ENCODE measurements around the gene SF1.
A peak's percentile ranks its signal among the peaks of the same experiment; 100 is the strongest.

The SF1 gene

DNA sequence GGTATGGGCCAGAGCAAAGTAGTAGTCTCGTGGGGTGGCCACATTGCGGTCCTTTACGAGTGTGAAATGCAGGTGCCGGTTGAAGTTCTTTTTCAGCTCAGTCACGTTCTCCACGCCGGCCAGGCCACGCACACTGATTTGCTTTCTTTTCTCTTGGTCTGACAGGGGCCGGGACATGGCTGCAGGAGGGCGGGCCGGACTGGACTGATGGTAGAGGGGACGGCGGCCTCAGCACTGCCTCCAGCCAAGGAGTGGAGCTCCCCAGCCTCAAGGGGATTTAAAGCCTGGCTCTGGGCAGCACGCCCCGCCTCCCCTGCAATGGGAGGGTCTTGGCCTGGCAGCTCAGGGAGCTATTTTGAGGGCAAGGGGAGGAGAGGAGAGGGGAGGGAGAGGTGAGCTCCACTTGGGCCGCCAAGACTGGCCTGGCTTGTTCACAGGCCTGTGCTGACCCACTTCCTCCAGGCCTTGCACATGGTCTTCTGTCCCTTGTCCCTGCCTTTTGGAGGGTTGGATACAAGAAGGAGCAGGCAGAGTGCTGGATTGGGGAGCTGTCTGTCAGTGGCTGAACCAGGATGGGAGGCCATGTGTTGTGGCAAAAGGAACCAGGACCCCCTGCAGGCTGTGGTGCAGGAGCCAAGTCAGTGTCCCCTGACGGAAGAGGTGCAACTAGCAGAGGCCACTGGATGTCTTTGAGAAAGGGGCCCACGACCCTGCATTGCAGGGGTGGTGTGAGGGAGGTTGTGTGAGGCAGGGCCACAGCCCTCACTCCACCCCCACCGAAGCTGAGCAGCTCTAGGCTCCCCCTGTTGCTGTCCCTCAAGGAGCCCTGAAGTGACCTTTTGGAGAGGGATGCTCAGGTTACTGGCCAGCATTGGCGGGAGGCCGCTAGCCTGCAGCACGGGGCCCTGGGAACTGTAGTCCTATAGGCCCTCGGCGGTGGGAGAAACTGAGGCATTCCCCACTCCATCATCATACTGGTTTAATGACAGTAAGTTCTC is 18.3 kb downstream of the SF1 start, which contains the start of gene PYGM:
TSS of gene PYGM (minus strand) at position 253 of the 998 bp plus-strand sequence. CDS start at position 177, 76 bp downstream.
- DNase-seq, result peak; percentile 7

DNA sequence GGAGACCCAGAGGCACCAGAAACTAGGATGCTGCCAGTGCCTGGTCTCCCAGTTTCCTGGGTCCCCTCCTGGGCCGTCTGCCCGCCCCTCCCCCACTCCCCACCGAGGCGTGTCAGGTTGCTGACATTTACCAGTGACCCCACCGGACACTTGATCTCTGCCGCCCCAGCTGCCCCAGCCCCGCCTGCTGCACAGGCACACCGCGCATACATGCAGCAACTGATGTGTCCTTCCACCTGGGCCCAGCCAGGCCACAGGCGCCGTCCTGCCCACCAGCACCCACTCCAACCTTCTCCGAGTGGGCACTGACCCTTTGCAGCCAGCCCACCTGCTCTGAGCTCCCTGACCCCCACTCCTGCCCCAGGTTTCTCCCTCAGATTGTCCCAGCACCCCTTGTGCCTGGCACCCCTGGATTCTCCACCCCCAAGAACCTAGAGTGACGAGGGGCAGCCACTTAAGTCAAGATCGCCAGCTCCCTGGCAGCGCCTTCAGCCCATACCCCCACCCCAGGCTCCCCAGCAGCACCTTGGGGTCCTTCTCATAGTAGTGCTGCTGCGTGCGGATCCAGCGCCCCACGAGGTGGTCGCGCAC is 19.1 kb downstream of the SF1 start:
- DNase-seq, result no peak

DNA sequence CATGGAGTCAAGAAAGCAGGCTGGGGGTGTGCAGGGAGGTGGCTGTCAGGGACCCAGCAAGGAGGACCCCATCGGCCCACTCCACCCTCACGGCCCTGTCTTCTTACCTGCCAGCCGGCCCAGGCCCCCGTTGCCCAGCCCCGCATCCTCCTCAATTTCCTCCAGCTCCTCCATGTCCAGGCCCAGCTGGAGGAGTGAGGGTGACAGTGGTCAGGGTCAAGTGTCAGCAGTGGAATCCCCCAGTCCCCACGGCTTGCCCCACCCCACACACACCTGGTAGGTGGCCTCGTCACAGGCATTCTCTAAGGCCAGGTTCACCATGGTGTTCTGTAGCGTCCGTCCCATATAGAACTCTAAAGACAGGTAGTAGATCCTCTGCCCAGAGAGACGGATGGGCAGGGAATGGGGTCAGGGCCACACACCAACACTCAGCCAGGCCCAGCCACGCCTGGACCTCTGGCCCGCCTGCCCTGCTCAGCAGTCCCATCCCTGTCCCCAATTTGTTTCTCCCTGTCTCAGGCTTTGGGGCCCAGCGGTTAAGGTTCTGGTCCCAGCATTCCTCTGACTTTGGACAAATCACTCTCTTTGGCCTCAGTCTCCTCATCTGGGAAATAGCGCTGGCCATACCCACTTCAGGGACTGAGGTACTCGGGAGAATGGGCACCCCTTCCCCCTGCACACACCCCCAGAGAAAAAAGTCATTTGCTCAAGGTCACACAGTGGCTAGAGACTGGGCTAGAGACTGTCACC is 19.8 kb downstream of the SF1 start:
- DNase-seq, result no peak

DNA sequence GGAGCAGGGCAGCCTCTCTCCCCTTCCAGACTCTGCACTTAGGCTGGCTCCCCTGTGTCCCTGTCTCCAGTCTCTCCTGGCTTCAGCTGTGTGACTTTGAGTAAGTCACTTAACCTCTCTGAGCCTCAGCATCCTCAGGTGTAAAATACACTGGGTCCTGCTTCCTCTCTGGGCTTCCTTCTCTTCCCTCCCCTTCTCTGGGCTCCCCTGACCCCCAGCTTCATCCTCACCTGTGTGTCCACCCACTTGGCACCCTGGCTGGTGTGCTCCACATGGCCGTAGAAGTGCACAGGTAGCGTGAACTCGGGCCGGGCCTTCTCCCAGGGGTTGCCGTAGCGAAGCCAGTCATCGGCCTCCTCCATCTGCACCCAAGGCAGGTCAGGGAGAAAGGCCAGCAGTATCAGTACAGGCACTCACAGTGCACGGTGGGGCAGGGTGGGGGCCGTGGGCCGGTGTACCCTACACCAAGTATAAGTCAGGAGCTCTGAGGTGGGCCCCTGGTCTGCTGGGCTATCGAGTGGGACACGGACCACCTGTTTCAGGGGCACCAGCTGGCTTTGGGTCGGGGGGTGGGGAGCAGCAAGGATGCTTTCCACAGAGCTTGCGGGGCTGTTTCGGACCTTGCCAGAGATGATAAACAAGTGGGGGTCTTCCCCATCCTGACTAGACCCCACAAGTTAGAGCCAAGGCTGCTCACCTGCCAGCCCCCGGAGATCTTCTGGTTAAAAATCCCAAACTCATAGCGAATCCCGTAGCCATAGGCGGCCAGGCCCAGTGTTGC is 20.6 kb downstream of the SF1 start:
- no peak for DNase-seq

DNA sequence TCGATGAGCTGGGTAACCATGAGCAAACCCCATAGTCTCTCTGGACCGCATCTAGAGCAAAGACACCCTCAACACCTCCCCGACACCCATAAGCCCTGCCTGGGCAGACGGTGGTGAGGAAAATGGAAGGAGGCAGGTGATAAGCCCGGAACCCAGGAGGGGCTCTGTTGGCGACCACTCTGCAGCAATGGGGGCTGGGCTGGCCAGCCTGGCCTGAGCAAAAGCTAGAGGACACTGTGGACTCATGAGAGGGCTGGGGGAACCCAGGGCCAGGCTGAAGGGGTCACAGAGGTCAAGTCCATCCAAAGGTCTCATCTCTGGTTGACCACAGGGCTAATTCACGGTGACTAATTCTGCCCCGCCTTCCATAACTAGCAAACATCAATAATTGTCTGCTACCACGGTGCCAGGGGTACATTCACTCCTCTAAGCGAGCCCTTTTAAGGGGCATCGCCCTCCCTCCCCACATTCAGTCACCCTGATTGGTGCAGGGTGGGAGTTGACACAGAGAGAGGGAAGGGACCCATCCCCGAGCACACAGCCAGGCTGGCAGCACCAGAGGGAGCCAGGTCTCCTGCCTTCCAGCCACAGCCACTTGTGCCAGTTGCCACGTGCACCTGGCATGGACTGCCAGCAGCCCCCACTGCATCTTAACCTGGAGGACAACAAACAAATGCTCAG is 22.5 kb downstream of the SF1 start:
- no peak for DNase-seq

DNA sequence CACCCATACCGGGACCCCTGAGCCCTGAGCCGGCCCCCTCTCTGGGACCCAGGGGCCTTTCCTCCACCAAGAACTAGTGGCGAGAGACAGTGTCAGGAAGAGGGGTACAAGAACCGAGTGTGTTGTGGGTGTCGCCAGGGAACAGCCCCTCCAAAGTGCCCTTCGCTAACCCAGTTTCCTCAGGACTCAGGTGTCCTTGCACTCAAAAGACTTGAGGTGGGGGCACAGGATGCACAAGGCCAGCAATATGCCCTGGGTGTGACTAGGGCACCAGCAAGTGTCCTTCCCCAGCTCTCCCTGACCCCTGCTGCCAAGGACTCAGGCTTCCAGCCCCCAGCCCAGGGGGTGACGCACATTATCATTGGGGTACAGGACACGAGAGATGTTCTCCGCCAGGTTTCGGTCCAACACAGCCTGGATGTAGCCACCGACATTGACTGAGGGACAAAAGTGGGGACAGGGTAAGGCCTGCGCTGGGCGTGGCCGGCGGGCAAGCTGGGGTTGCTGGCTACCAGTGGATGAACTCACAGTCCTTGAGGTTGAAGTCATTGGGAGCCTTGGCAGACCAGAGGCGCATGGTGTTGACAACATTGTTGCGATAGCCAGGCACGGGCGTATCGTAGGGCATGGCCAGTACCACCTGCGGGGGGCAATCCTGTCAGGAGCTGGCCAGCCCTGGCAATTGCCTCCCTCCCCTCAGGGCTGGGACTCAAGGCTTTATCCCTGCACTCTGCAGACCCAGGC is 23.3 kb downstream of the SF1 start:
- DNase-seq, result no peak

DNA sequence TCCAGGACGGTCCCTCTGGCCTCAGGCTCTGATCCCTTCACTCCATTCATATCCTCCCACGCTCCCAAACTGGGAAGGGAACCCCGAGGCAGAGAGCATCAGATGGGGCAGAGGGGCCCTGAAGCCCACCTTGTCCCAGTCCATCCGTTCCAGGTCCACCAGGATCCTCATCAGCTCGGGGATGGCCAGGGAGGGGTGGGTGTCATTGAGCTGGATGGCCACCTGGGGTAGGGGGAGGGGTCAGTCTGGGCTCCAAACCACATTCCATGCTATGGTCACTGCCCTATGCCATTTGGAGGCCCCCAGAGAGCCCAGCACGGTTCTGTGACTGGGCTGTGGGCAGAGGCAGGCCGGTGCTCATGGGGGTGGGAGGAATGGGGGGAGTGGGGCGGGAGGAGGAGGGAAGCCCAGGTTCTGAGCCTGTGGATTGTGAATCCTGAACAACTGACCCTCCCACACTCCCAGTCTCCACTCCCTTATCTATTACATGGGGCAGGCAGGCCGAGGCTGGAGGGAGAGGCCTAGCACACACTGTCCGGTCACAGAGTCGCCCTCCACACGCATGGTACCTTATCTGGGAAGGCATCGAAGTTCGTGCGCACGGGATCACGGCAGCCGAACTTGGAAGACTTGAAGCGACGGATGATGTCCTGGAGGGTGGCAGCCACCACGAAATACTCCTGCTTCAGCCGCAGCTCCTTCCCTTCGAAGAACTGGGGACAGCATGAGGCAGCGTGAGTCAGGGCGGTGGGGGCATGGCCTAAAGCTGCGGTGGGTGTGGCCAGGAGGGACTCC is 24.0 kb downstream of the SF1 start:
- DNase-seq, result no peak

DNA sequence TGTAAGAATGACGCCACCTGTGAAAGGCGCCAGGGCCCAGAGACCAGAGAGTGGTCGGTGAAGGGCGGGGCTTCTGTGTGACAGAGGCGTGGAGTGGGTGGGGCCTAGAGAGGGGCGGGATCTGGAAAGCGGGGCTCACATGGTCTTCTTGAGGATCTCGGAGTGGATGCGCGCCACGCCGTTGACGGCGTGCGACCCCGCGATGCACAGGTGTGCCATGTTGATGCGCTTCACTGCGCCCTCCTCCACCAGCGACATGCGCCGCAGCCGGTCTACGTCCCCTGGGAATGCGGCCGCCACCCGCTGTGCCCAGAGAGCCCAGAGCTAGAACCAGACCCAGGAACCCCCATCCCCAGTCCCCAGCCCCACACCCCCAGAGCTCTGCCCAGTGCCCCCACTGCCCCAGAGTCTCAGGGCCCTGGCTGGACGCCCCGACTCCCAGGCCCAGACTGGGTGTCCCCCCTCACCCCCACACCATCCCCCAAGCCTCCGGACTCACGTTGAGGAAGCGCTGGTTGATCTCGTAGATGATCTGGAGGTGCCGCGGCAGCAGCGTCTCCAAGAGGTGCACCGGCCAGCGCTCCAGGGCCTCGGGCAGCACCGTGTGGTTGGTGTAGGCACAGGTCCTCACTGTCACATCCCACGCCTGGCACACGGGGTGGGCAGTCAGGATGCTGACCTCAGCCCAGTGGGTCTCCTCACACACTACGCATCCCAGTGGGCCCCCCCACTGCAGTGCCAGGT is 24.8 kb downstream of the SF1 start:
- no peak for DNase-seq

DNA sequence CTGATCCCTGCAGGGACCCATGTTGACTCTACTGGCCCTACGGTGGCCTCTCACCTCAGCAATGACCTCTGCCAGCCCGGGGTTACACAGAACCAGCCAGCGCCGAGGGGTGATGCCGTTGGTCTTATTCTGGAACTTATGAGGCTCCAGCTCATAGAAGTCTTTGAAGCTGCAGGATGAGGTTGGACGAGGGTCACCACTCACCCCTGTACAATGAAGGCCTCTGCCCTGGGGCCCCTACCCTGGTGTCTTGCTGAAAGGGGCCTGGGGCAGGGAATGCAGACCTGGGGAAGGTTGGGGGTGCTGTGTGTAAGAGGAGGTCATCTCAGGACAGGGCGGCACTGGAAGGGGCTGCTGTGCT is 25.3 kb downstream of the SF1 start:
- DNase-seq, result no peak

DNA sequence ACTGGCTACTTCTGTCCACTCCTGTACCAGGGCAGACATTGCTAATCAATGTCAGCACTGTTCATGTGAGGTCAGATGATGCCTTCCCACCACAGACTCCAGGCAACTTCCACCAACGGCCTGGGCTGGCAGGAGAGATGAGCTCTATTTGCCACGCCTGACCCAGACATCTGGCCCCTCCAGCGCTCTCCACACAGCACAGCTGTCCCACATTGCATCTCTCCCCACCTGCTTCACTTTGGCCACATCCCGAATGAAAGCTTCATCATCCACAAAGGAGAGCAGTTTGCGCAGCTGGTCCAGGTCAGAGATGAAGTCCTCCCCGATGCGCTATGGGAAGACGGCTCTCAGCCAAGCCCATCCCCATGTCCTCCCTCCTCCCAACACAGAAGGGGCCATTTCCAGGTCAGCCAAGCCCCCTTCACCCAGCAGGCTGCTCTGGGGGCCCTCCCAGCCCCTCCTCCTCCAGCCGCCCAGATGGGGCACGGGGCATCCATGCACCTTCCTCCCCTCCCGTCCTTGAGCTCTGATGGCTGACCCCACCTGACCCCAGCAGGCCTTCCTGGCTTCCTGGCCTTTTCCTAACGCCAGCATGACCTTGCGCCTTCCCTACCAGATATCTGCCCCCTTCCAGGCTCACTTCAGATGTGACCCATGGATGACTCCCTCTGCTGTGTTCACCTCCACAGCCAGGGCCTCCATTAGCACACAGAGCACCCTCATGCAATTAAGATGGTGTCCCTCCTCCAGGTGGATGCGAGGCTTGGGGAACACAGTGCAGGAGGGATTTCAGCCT is 26.0 kb downstream of the SF1 start:
- no peak for DNase-seq

DNA sequence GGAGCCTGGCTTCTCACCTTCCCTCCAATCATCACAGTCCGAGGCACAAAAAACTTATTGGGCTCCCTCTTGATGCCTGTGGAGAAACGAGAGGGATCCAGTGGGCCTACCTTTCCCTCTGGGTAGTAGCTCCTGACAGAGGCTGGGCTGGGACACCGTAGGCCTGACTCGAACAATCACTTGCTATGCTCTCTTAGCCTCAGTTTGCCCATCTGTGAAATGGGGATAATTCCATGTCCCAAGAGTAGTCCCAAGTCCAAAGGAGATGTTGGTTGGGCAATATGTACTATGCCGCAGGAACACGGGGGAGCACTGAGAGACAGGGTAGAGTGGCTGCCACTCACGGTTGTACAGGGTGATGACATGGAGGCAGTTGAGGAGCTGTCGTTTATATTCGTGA is 26.8 kb downstream of the SF1 start:
- DNase-seq, result no peak

DNA sequence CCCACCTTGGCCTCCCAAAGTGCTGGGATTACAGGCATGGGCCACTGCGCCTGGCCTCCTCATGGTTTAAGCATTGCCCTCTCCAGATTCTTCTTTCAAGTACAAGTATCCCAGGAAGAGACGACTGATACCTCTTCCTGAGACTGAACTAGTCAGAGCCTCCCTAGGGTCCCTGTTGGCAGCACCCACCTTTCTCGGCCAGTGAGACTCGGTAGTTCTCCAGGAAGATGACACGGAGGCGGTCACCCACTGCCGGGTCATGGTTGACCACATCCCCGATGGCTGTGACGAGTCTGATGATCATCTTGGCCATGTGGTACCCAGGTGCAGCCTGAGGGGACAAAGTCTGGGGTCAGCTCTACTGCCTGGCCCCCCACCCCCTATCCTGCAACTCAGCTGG is 27.2 kb downstream of the SF1 start:
- DNase-seq, result no peak

DNA sequence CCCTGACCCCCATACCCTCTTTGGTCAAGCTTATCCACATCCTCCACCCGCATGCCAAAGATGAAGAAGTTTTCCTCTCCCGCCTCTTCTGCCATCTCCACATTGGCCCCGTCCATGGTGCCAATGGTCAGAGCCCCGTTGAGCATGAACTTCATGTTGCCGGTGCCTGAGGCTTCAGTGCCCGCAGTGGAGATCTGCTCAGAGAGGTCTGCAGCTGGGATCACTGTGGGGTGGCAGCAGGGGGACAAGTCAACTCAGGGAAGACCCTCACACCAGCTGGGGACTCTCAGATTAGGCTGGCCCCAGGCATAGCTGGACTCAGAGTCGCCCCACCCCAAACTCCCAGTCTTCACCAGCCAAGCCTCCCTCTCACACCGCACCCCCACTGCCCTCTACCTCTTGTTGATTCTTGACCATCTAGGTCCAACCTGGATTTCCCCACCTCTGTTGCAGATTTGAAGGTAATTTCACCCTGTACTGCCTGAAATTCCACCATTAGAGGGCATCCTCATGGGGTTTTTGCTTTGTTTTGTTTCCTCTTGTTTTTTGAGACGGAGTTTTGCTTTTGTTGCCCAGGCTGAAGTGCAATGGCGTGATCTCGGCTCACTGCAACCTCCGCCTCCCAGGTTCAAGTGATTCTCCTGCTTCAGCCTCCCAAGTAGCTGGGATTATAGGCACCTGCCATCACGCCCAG is 27.8 kb downstream of the SF1 start:
- DNase-seq, result no peak

DNA sequence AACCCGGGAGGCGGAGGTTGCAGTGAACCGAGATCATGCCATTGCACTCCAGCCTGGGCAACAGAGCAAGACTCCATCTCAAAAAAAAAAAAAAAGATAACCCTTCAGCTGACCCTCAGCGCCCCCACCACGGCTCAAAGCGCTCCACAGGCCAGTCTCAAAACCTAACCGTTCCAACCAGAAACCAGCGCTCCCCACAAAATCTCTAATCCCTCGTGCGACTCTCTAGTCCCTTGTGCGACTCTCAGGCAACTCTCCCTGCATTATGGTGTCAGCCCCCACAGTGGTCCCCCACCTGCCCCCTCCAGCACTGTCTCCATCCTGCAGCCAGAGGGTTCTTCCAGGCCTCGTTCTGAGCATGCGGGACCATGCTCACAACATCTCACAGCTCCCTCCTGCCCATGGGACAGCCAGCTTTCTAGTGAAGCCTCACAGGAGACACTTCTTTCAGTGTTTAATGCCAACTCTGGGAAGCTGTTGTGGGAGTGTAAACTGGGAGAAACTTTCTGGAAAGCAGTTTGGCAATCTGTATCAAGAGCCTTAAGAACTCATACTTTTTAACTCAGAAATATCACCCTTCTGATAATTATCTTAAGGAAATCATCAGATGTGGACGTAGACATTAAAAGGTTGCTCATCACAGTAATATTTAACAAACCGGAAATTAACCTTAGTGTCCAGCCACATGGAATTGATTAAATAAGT is 30.2 kb downstream of the SF1 start:
- DNase-seq, result no peak

DNA sequence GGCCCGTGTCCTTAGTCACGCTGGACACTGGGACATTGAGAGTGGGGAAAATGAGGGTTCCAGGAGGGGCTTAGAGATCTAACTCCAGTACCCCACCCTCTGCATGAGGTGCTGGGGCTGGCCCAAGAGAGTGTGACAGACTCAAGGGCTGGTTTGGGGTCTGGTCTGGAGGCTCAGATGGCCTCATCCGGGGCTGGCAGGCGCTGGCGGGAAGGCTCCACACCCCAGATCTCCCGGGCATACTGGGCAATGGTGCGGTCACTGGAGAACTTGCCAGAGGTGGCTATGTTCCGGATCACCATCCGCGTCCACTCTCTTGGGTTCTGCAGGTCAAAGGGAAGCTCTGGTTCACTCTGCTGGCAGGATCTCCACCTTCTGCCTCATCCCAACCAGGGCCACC is 31.9 kb downstream of the SF1 start:
- DNase-seq, result no peak

DNA sequence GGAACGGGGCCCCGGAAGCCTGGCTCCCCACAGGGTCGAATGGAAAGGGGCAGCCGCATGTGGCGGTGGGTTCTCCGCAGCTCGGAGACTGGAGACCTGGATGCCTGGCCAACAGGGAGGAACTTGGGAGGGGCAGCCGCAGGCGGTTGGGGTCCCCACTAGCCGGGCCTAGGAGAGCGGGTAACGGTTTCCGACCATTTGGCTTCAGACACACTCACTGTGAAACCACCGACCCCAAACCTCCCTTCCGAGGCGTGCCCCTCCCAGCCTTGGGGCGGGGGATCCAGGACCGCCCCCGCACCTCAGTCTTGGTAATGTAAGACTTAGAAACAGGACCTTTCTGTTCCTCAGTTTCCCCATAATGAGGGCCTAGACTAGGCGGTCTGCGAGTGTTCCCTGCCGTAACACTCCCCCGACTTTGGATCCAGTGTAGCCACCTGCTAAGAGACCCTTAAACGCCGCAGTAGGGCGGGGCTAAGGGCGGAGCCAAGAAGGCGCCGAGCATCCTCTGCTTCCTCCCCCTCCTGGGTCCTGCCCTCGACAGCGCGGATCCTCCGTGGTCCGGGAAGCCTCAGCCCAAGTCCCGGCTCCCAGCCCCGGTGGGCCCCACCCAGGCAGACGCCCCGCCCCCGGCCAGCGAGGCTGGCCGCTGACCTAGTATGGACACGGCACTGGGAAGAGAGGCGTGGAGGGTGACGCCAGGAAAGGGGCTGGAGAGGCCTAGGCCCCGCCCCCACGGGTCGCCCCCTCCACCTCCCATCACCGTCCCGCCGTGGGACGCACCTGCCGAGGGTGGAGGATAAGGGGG is 32.6 kb downstream of the SF1 start:
- peak; percentile 74 for DNase-seq

DNA sequence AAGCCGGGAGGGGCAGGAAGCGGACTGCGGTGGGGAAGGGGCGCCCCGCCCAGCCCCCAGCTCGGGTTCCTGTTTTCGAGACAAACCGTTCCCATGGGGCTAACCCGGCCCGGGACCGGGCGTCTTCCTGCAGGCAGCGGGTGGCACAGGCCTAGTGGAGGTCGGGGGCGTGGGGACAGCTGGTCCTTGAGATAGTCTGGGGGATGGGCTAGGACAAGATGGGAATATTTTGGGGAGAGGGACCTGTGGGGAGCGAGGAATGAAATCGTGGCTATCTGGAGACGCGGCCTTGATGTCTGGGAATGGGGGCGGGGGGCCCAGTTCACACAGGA is 33.2 kb downstream of the SF1 start:
- DNase-seq, result no peak

Measured in NCI-H226 (cell line).